Gastrocnemius medialis (tissue), 4 donors: Measurements from ENCODE around the gene PCLAF. TPM values are rescaled to one million over a fixed set of nuclear protein-coding genes. Genes with fewer than 3 reads are reported as not detected.
"Not testable (repeated sequence)": the region's sequence is repeated elsewhere in the genome, so short reads cannot be mapped to it uniquely, and the experiment has no call there.

ENCODE experiments used
- ATAC-seq, 2 donors: fragments of 150-250 bp; one replicate each; pipeline ENCODE4 v1.9.1; 2016
- DNase-seq, 2 donors: peaks; one replicate each; pipeline ENCODE4 v3.0.0-alpha.2; 2019
- H3K27ac ChIP-seq, 4 donors: fragments of 200-600 bp; sonication (generic); 1 replicate in 1 of 4; 2 replicates in 3 of 4; pipeline ENCODE4 v1.5.1; 2016 to 2018; ENCODE audit warnings: mild to moderate bottlenecking in 2 of 4, moderate library complexity in 1 of 4
- H3K27me3 ChIP-seq, 3 donors: fragments of 200-600 bp; sonication (generic) in 2 of 3; 1 replicate in 1 of 3; 2 replicates in 2 of 3; pipeline versions ENCODE4 v1.5.1 to v1.6.0; 2016 to 2019; ENCODE audit warnings: mild to moderate bottlenecking in 1 of 3, moderate library complexity in 1 of 3
- H3K36me3 ChIP-seq, 2 donors: fragments of 200-600 bp; sonication (generic) in 1 of 2; one replicate each; pipeline ENCODE4 v1.5.1; 2017 to 2018
- H3K4me1 ChIP-seq, 2 donors: fragments of 200-600 bp; sonication (generic) in 1 of 2; one replicate each; pipeline ENCODE4 v1.5.1; 2016 to 2017; ENCODE audit warnings: mild to moderate bottlenecking in 2 of 2
- H3K4me3 ChIP-seq, 4 donors: fragments of 200-600 bp; sonication (generic) in 3 of 4; 1 replicate in 1 of 4; 2 replicates in 3 of 4; pipeline ENCODE4 v1.5.1; 2016 to 2019; ENCODE audit warnings: mild to moderate bottlenecking in 2 of 4
- H3K9me3 ChIP-seq, 3 donors: fragments of 200-600 bp; sonication (generic) in 2 of 3; 1 replicate in 1 of 3; 2 replicates in 2 of 3; pipeline ENCODE4 v1.5.1; 2016 to 2019
- CTCF ChIP-seq, 5 experiments: fragments of 450-650 bp in 3 of 5; fragments of 200-600 bp in 2 of 5; sonication (generic) in 2 of 5; IDR thresholded peaks in 4 of 5; conservative IDR thresholded peaks in 1 of 5; 1 replicate in 4 of 5; 2 replicates in 1 of 5; pipeline ENCODE4 v1.5.1; 2016 to 2019; ENCODE audit warnings: antibody characterized with exemption in 5 of 5, mild to moderate bottlenecking in 3 of 5, moderate library complexity in 3 of 5
- POLR2A ChIP-seq, 2 donors: fragments of 450-650 bp; IDR thresholded peaks; one replicate each; pipeline ENCODE4 v1.6.1; 2017; ENCODE audit warnings: antibody characterized with exemption in 2 of 2, mild to moderate bottlenecking in 2 of 2, moderate library complexity in 2 of 2
- in situ Hi-C, 4 donors: fragments of 200-750 bp; cut with MboI; loops; one replicate each; pipeline versions ENCODE4 v1.15.0 to v1.8.0; 2017; ENCODE audit warnings: low sequenced_read_pairs in 4 of 4
- intact Hi-C: fragments of 100-400 bp; cut with DNase I; formaldehyde crosslinking; loops from one replicate; pipeline ENCODE4 v1.15.1; 2023; ENCODE audit warnings: low total_unique reads
- total RNA-seq, 4 donors: library from RNA; depleted of rRNA; stranded (reverse); fragments of >200 nt; gene quantifications; one replicate each; pipeline versions ENCODE4 v1.1.0 to v1.2.3, GENCODE V29; 2016

The PCLAF gene
- total RNA-seq, 4 donors from 2014 or later, result 1.6 TPM; not detected in 3

GRCh38 chr15:64333986-64334929 is 47.0 kb downstream of the PCLAF start:
- H3K4me3 ChIP-seq, result no peak overlapping the region
- DNase-seq, result no peak
- H3K9me3 ChIP-seq, result no peaks in the 10 kb centered on the region
- H3K27me3 ChIP-seq, result no peaks in the 10 kb centered on the region
- in situ Hi-C loops (no loop called here), intact Hi-C loops (no loop called here)
- H3K27ac ChIP-seq, result no peak overlapping the region
- no peaks in the 10 kb centered on the region for H3K4me1 ChIP-seq
- no peak for ATAC-seq
- no peak for TF ChIP-seq CTCF (IDR thresholded peaks at IDR 0.05 in 4 of 5, conservative IDR thresholded peaks at IDR 0.05 in 1 of 5)
- no peak for TF ChIP-seq POLR2A (IDR thresholded peaks at IDR 0.05)
- no peaks in the 10 kb centered on the region for H3K36me3 ChIP-seq

GRCh38 chr15:64333516-64333915 is 47.7 kb downstream of the PCLAF start:
- H3K36me3 ChIP-seq, result no peaks in the 10 kb centered on the region
- TF ChIP-seq CTCF (IDR thresholded peaks at IDR 0.05 in 4 of 5, conservative IDR thresholded peaks at IDR 0.05 in 1 of 5) (no peak), POLR2A (IDR thresholded peaks at IDR 0.05) (no peak)
- H3K27me3 ChIP-seq, result no peaks in the 10 kb centered on the region
- H3K4me3 ChIP-seq, result no peak overlapping the region
- no peaks in the 10 kb centered on the region for H3K9me3 ChIP-seq
- H3K27ac ChIP-seq, result no peak overlapping the region
- no peak for DNase-seq
- no peak for ATAC-seq
- intact Hi-C loops (no loop called here), in situ Hi-C loops (no loop called here)
- no peaks in the 10 kb centered on the region for H3K4me1 ChIP-seq

- H3K4me1 ChIP-seq, intact Hi-C loops, H3K4me3 ChIP-seq, H3K27me3 ChIP-seq, DNase-seq, ATAC-seq, in situ Hi-C loops, H3K9me3 ChIP-seq, H3K36me3 ChIP-seq, H3K27ac ChIP-seq: not testable (repeated sequence)
Measured at GRCh38 chr15:64331668-64332067, 49.6 kb downstream of the PCLAF start.

GRCh38 chr15:64326975-64327374 is 54.3 kb downstream of the PCLAF start:
- DNase-seq, H3K4me1 ChIP-seq, H3K27ac ChIP-seq, ATAC-seq, H3K4me3 ChIP-seq, H3K27me3 ChIP-seq, H3K9me3 ChIP-seq, H3K36me3 ChIP-seq, intact Hi-C loops, in situ Hi-C loops: not testable (repeated sequence)

- intact Hi-C loops, H3K36me3 ChIP-seq, H3K27me3 ChIP-seq, in situ Hi-C loops, H3K4me1 ChIP-seq, H3K4me3 ChIP-seq, DNase-seq, H3K9me3 ChIP-seq, H3K27ac ChIP-seq, ATAC-seq: not testable (repeated sequence)
Measured at GRCh38 chr15:64326458-64326857, 54.8 kb downstream of the PCLAF start.

GRCh38 chr15:64324165-64324877 is 56.9 kb downstream of the PCLAF start:
- TF ChIP-seq CTCF (IDR thresholded peaks at IDR 0.05 in 4 of 5, conservative IDR thresholded peaks at IDR 0.05 in 1 of 5) (no peak), POLR2A (IDR thresholded peaks at IDR 0.05) (no peak)
- H3K27ac ChIP-seq, result no peak overlapping the region
- H3K9me3 ChIP-seq, result no peaks in the 10 kb centered on the region
- ATAC-seq, result no peak
- H3K4me3 ChIP-seq, result no peak overlapping the region
- in situ Hi-C loops (no loop called here), intact Hi-C loops (no loop called here)
- no peaks in the 10 kb centered on the region for H3K36me3 ChIP-seq
- H3K27me3 ChIP-seq, result no peaks in the 10 kb centered on the region
- DNase-seq, result no peak
- H3K4me1 ChIP-seq, result no peaks in the 10 kb centered on the region
